Lower lobe of right lung (tissue), 2 donors: ENCODE data around the gene OR51M1. TPM values are rescaled to one million over a fixed set of nuclear protein-coding genes. Genes with fewer than 3 reads are reported as not detected.
"Not testable (repeated sequence)": the region's sequence is repeated elsewhere in the genome, so short reads cannot be mapped to it uniquely, and the experiment has no call there.

ENCODE experiments used
- ATAC-seq, 2 donors: fragments of 200-7000 bp; cut with Tn5 transposase; one replicate each; pipeline ENCODE4 v1.9.1; 2020 to 2022; ENCODE audit warnings: mild to moderate bottlenecking in 2 of 2, moderate library complexity in 2 of 2
- DNase-seq: peaks from one replicate; pipeline ENCODE4 v3.0.0-alpha.2; 2020
- H3K27ac ChIP-seq: fragments of 200-600 bp; one replicate; pipeline ENCODE4 v1.8.0; 2022
- H3K27me3 ChIP-seq: fragments of 200-600 bp; one replicate; pipeline ENCODE4 v1.8.0; 2022; ENCODE audit warnings: low read depth
- H3K36me3 ChIP-seq: fragments of 200-600 bp; one replicate; pipeline ENCODE4 v1.8.0; 2022; ENCODE audit warnings: mild to moderate bottlenecking
- H3K4me1 ChIP-seq: fragments of 200-600 bp; one replicate; pipeline ENCODE4 v1.8.0; 2022
- H3K4me3 ChIP-seq: fragments of 200-600 bp; one replicate; pipeline ENCODE4 v1.8.0; 2022; ENCODE audit warnings: mild to moderate bottlenecking
- H3K9me3 ChIP-seq: fragments of 200-600 bp; one replicate; pipeline ENCODE4 v1.8.0; 2022
- CTCF ChIP-seq: fragments of 200-600 bp; IDR thresholded peaks from one replicate; pipeline ENCODE4 v1.8.0; 2022; ENCODE audit warnings: antibody characterized with exemption, mild to moderate bottlenecking
- intact Hi-C: fragments of 100-400 bp; cut with DNase I; formaldehyde crosslinking; loops from one replicate; pipeline ENCODE4 v1.11.0; 2022
- long read RNA-seq: library from polyadenylated mRNA; unstranded; transcript quantifications from one replicate; pipeline ENCODE4 v2.0.0, GENCODE V29; 2021
- total RNA-seq: library from RNA; stranded (reverse); fragmentation: NEBNext Ultra II Directional; extraction: Animal tissue kit (Norgen Biotek cat#: 25700); gene quantifications from one replicate; pipeline ENCODE4 v1.2.1, GENCODE V29; 2021
- donor health status: DM: no; HTN: yes; CAD: no; lungs with severe emphysema.

Gene OR51M1
- not detected for total RNA-seq
- long read RNA-seq, result 0 reads

GRCh38 chr11:5383576-5383975 lies at the start of gene OR51M1:
TSS of gene OR51M1 (plus strand) at chr11:5383812. CDS start at chr11:5389399, 5,587 bp downstream.
- H3K9me3 ChIP-seq, result no peaks in the 10 kb centered on the region
- H3K4me1 ChIP-seq, result no peaks in the 10 kb centered on the region
- no peak for DNase-seq
- no peak for TF ChIP-seq CTCF
- H3K36me3 ChIP-seq, result no peaks in the 10 kb centered on the region
- H3K27me3 ChIP-seq, result no peaks in the 10 kb centered on the region
- H3K4me3 ChIP-seq, result no peak within 1 kb of the TSS
- H3K27ac ChIP-seq, result no peak within 1 kb of the TSS
- intact Hi-C loops, result loop anchor here (5.0 kb wide), 1 partner anchor 261 kb away; no protein-coding TSS in a partner anchor
- ATAC-seq, result no peak

- intact Hi-C loops, result no loop called here
- Histone ChIP-seq H3K9me3 (no peaks in the 10 kb centered on the region), H3K36me3 (no peaks in the 10 kb centered on the region), H3K4me1 (no peaks in the 10 kb centered on the region), H3K4me3 (no peak overlapping the region), H3K27ac (no peak overlapping the region), H3K27me3 (no peaks in the 10 kb centered on the region)
- ATAC-seq (no peak), DNase-seq (no peak)
- no peak for TF ChIP-seq CTCF
Measured at GRCh38 chr11:5335170-5335569, 48.4 kb upstream of the OR51M1 start.

DNA sequence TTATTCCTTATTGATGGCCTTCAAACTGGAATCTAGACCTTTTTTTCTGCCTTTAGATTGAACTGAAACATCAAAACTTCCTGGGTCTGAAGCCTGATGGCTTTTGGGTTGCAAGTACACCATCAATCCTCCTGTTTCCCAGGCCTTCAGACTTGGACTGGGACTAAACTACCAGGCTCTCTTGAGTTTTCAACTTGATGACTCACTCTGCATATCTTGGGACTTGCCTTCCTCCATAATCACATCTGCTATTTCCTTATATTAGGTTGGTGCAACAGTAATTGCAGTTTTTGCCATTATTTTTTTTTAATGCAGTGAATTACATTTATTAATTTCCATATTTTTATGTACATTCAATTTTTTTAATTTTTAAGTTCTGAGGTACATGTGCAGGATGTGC lies 47.3 kb upstream of the OR51M1 start:
- intact Hi-C loops, result no loop called here
- DNase-seq (no peak), ATAC-seq (no peak)
- Histone ChIP-seq H3K9me3 (no peaks in the 10 kb centered on the region), H3K27me3 (no peaks in the 10 kb centered on the region), H3K27ac (no peak overlapping the region), H3K4me1 (no peaks in the 10 kb centered on the region), H3K4me3 (no peak overlapping the region), H3K36me3 (no peaks in the 10 kb centered on the region)
- TF ChIP-seq CTCF, result no peak

DNA sequence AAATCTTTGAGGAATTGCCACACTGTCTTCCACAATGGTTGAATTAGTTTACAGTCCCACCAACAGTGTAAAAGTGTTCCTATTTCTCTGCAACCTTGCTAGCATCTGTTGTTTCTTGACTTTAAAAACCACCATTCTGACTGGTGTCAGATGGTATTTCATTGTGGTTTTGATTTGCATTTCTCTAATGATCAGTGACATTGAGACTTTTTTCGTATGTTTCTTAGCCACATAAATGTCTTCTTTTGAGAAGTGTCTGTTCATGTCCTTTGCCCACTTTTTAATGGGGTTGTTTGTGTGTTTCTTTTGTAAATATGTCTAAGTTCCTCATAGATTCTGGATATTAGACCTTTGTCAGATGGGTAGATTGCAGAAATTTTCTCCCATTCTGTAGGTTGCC lies 46.4 kb upstream of the OR51M1 start:
- ATAC-seq, result not testable (repeated sequence)

GRCh38 chr11:5339771-5340322 lies 43.8 kb upstream of the OR51M1 start:
- Histone ChIP-seq H3K36me3 (no peaks in the 10 kb centered on the region), H3K27ac (no peak overlapping the region), H3K4me3 (no peak overlapping the region), H3K27me3 (no peaks in the 10 kb centered on the region), H3K9me3 (no peaks in the 10 kb centered on the region), H3K4me1 (no peaks in the 10 kb centered on the region)
- intact Hi-C loops, result no loop called here
- no peak for ATAC-seq
- no peak for DNase-seq
- TF ChIP-seq CTCF, result no peak

More for the DNA sequence above, 46.4 kb upstream of the OR51M1 start:
- H3K27ac ChIP-seq, DNase-seq, H3K36me3 ChIP-seq, H3K4me1 ChIP-seq, H3K9me3 ChIP-seq, H3K4me3 ChIP-seq, H3K27me3 ChIP-seq, intact Hi-C loops: not testable (repeated sequence)

GRCh38 chr11:5343474-5344335 lies 39.9 kb upstream of the OR51M1 start, which contains the start of gene OR51B5:
TSS of gene OR51B5 (minus strand) at chr11:5343524. CDS start at chr11:5343524, 0 bp downstream.
- intact Hi-C loops, result no loop called here
- Histone ChIP-seq H3K4me1 (no peaks in the 10 kb centered on the region), H3K27ac (no peak within 1 kb of the TSS), H3K9me3 (no peaks in the 10 kb centered on the region), H3K4me3 (no peak within 1 kb of the TSS), H3K36me3 (no peaks in the 10 kb centered on the region), H3K27me3 (no peaks in the 10 kb centered on the region)
- no peak for DNase-seq
- no peak for TF ChIP-seq CTCF
- no peak for ATAC-seq
